HepG2 (cell line): Measurements from ENCODE around the gene TRPV4. TPM values are rescaled to one million over a fixed set of nuclear protein-coding genes. Genes with fewer than 3 reads are reported as not detected.

Source experiments
- EHMT2 ChIP-seq: fragments of 200-600 bp; sonication (generic); IDR thresholded peaks from 2 replicates; pipeline ENCODE4 v1.7.0; 2017; ENCODE audit warnings: antibody characterized with exemption, low read depth, low read length, borderline replicate concordance
- EZH2 ChIP-seq: conservative IDR thresholded peaks from 2 replicates; pipeline ENCODE4 v1.6.1; 2012; ENCODE audit warnings: mild to moderate bottlenecking, low read depth, low read length, moderate library complexity
- MAFK ChIP-seq, 2 experiments: IDR thresholded peaks in 1 of 2; conservative IDR thresholded peaks in 1 of 2; 2 replicates each; pipeline ENCODE4 v1.6.1; 2011; ENCODE audit warnings: improper control_type of control experiment in 2 of 2, low read length in 2 of 2
- MBNL3 ChIP-seq: fragments of 250-450 bp; sonication (Bioruptor Pico); conservative IDR thresholded peaks from 2 replicates; pipeline ENCODE4 v1.8.0; 2022; ENCODE audit warnings: mild to moderate bottlenecking, inconsistent platforms
- PAWR ChIP-seq: sonication (generic); formaldehyde crosslinking; IDR thresholded peaks from 2 replicates; pipeline ENCODE4 v1.4.0; 2020; ENCODE audit warnings: missing genetic modification reagents, mild to moderate bottlenecking, borderline replicate concordance
- PLRG1 ChIP-seq: fragments of 450-650 bp; conservative IDR thresholded peaks from 2 replicates; pipeline ENCODE4 v1.6.1; 2016
- REL ChIP-seq: sonication (generic); formaldehyde crosslinking; conservative IDR thresholded peaks from 2 replicates; pipeline ENCODE4 v1.8.0; 2022; ENCODE audit warnings: mild to moderate bottlenecking, missing genetic modification reagents, moderate library complexity
- SIN3A ChIP-seq: IDR thresholded peaks from 2 replicates; pipeline ENCODE4 v1.6.1; 2011; ENCODE audit warnings: low read depth, mild to moderate bottlenecking, control low read depth, low read length, borderline replicate concordance
- ZFP37 ChIP-seq: sonication (generic); formaldehyde crosslinking; IDR thresholded peaks from 2 replicates; pipeline ENCODE4 v1.4.0; 2020; ENCODE audit warnings: missing genetic modification reagents, borderline replicate concordance
- ZNF12 ChIP-seq: sonication (generic); formaldehyde crosslinking; IDR thresholded peaks from 2 replicates; pipeline ENCODE4 v1.5.0; 2020; ENCODE audit warnings: missing genetic modification reagents
- ZNF430 ChIP-seq: sonication (generic); formaldehyde crosslinking; IDR thresholded peaks from 2 replicates; pipeline ENCODE4 v1.9.0; 2021; ENCODE audit warnings: mild to moderate bottlenecking, missing genetic modification reagents
- ZNF451 ChIP-seq: sonication (generic); formaldehyde crosslinking; IDR thresholded peaks from 2 replicates; pipeline ENCODE4 v1.5.0; 2020; ENCODE audit warnings: mild to moderate bottlenecking, missing genetic modification reagents
- ZNF749 ChIP-seq: sonication (generic); formaldehyde crosslinking; IDR thresholded peaks from 2 replicates; pipeline ENCODE4 v1.8.0; 2022; ENCODE audit warnings: mild to moderate bottlenecking, missing genetic modification reagents, moderate library complexity, borderline replicate concordance
- ZNF780A ChIP-seq: sonication (generic); formaldehyde crosslinking; IDR thresholded peaks from 2 replicates; pipeline ENCODE4 v1.8.0; 2022; ENCODE audit warnings: mild to moderate bottlenecking, missing genetic modification reagents, moderate library complexity
- ZNF879 ChIP-seq: sonication (generic); formaldehyde crosslinking; IDR thresholded peaks from 2 replicates; pipeline ENCODE4 v1.8.1; 2023; ENCODE audit warnings: missing genetic modification reagents
- polyA plus RNA-seq, 8 experiments: library from polyadenylated mRNA; depleted of rRNA in 3 of 8; stranded (reverse) in 7 of 8; unstranded in 1 of 8; fragments of >200 nt; fragmentation: Illumina TruSeq in 4 of 8; extraction: Trizol in 4 of 8; gene quantifications; 2 replicates each; pipeline versions ENCODE4 v1.2.1 to v1.2.3, GENCODE V29; 2011 to 2016; ENCODE audit warnings: low read depth in 4 of 8, missing spikeins in 1 of 8, mixed read lengths in 1 of 8; ENCODE audit not compliant: insufficient read depth in 1 of 8
- total RNA-seq, 5 experiments: library from RNA; depleted of rRNA; stranded (reverse); fragments of >200 nt; fragmentation: Illumina TruSeq; extraction: Trizol; gene quantifications; 2 replicates each; pipeline ENCODE4 v1.2.3, GENCODE V29; 2016; ENCODE audit warnings: low read depth in 1 of 5
- TF ChIP-seq, protein P1 (sequence below): sonication (generic); formaldehyde crosslinking; IDR thresholded peaks from 2 replicates; pipeline ENCODE4 v1.4.0; 2020; ENCODE audit warnings: mild to moderate bottlenecking, missing genetic modification reagents
- TF ChIP-seq, protein P2 (sequence below): sonication (generic); formaldehyde crosslinking; conservative IDR thresholded peaks from 2 replicates; pipeline ENCODE4 v1.8.0; 2022; ENCODE audit warnings: mild to moderate bottlenecking, moderate library complexity, missing genetic modification reagents
- TF ChIP-seq, protein P3 (sequence below): sonication (generic); formaldehyde crosslinking; IDR thresholded peaks from 2 replicates; pipeline ENCODE4 v1.9.0; 2022; ENCODE audit warnings: low read depth, missing genetic modification reagents
- TF ChIP-seq, protein P4 (sequence below), 2 experiments: IDR thresholded peaks; 2 replicates each; pipeline ENCODE4 v1.6.1; 2011 to 2012; ENCODE audit warnings: low read length in 2 of 2, borderline replicate concordance in 1 of 2, low read depth in 1 of 2, mild to moderate bottlenecking in 1 of 2, moderate library complexity in 1 of 2
- TF ChIP-seq, protein P5 (sequence below): sonication (generic); formaldehyde crosslinking; IDR thresholded peaks from 2 replicates; pipeline ENCODE4 v1.4.0; 2020; ENCODE audit warnings: mild to moderate bottlenecking, low read depth, missing genetic modification reagents
- TF ChIP-seq, protein P6 (sequence below): IDR thresholded peaks from 2 replicates; pipeline ENCODE4 v1.6.1; 2016; ENCODE audit warnings: low read depth, control low read depth

The TRPV4 gene
- total and polyA plus RNA-seq, 2 of the 13 experiments (the other 11 are each of a cell fraction or from before 2014, with no cell fraction given), result 0.66 to 4.7 TPM

DNA sequence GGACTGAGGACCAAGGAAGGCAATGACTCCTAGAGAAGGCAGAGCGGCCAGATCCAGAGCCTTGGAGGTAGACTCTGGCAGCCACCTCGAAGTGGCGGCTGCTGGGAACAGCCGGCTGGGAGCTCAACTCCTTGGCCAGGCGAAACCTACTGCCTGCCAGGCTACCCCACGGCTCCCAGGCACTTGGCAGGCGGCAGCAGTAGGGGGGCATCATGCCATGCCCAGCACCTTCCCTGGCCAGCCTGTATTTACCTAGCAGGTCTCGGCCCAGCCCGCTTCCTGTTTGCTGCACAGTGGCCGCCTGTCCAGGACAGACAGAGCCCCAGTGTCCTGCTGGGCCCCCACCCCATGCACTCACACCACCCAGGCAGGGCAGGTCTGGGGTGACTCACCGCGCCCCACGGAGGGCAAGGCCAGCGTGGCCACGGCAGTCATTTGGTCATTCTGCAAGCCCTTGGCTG is 10.2 kb downstream of the TRPV4 start (continued):
- TF ChIP-seq ZNF879 (CRISPR knock-in tag), result no peak
- TF ChIP-seq SIN3A, result no peak
- TF ChIP-seq ZNF430 (CRISPR knock-in tag), result no peak
- no peak for TF ChIP-seq ZNF780A
- TF ChIP-seq EHMT2, result no peak
- TF ChIP-seq ZNF749 (CRISPR knock-in tag), result no peak
- TF ChIP-seq, protein P1, sequence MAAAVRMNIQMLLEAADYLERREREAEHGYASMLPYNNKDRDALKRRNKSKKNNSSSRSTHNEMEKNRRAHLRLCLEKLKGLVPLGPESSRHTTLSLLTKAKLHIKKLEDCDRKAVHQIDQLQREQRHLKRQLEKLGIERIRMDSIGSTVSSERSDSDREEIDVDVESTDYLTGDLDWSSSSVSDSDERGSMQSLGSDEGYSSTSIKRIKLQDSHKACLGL (CRISPR knock-in tag), result no peak
- TF ChIP-seq MAFK (conservative IDR thresholded peaks at IDR 0.05 in 1 of 2, IDR thresholded peaks at IDR 0.05 in 1 of 2; ENCODE audit: low read length in 2 of 2), result no peak
- no peak for TF ChIP-seq EZH2
- no peak for TF ChIP-seq ZFP37 (CRISPR knock-in tag)
- no peak for TF ChIP-seq PLRG1
- TF ChIP-seq, protein P2, sequence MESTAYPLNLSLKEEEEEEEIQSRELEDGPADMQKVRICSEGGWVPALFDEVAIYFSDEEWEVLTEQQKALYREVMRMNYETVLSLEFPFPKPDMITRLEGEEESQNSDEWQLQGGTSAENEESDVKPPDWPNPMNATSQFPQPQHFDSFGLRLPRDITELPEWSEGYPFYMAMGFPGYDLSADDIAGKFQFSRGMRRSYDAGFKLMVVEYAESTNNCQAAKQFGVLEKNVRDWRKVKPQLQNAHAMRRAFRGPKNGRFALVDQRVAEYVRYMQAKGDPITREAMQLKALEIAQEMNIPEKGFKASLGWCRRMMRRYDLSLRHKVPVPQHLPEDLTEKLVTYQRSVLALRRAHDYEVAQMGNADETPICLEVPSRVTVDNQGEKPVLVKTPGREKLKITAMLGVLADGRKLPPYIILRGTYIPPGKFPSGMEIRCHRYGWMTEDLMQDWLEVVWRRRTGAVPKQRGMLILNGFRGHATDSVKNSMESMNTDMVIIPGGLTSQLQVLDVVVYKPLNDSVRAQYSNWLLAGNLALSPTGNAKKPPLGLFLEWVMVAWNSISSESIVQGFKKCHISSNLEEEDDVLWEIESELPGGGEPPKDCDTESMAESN (CRISPR knock-in tag), result no peak
- no peak for TF ChIP-seq MBNL3
- TF ChIP-seq, protein P3, sequence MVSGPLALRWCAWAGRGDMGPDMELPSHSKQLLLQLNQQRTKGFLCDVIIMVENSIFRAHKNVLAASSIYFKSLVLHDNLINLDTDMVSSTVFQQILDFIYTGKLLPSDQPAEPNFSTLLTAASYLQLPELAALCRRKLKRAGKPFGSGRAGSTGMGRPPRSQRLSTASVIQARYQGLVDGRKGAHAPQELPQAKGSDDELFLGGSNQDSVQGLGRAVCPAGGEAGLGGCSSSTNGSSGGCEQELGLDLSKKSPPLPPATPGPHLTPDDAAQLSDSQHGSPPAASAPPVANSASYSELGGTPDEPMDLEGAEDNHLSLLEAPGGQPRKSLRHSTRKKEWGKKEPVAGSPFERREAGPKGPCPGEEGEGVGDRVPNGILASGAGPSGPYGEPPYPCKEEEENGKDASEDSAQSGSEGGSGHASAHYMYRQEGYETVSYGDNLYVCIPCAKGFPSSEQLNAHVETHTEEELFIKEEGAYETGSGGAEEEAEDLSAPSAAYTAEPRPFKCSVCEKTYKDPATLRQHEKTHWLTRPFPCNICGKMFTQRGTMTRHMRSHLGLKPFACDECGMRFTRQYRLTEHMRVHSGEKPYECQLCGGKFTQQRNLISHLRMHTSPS (CRISPR knock-in tag), result peak; percentile 100
- TF ChIP-seq PAWR, result no peak
- TF ChIP-seq ZNF12 (CRISPR knock-in tag), result no peak
- TF ChIP-seq, protein P4, sequence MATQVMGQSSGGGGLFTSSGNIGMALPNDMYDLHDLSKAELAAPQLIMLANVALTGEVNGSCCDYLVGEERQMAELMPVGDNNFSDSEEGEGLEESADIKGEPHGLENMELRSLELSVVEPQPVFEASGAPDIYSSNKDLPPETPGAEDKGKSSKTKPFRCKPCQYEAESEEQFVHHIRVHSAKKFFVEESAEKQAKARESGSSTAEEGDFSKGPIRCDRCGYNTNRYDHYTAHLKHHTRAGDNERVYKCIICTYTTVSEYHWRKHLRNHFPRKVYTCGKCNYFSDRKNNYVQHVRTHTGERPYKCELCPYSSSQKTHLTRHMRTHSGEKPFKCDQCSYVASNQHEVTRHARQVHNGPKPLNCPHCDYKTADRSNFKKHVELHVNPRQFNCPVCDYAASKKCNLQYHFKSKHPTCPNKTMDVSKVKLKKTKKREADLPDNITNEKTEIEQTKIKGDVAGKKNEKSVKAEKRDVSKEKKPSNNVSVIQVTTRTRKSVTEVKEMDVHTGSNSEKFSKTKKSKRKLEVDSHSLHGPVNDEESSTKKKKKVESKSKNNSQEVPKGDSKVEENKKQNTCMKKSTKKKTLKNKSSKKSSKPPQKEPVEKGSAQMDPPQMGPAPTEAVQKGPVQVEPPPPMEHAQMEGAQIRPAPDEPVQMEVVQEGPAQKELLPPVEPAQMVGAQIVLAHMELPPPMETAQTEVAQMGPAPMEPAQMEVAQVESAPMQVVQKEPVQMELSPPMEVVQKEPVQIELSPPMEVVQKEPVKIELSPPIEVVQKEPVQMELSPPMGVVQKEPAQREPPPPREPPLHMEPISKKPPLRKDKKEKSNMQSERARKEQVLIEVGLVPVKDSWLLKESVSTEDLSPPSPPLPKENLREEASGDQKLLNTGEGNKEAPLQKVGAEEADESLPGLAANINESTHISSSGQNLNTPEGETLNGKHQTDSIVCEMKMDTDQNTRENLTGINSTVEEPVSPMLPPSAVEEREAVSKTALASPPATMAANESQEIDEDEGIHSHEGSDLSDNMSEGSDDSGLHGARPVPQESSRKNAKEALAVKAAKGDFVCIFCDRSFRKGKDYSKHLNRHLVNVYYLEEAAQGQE (IDR thresholded peaks at IDR 0.05; ENCODE audit: borderline replicate concordance in 1 of 2, low read depth in 1 of 2, low read length in 2 of 2), result no peak
- TF ChIP-seq, protein P5, sequence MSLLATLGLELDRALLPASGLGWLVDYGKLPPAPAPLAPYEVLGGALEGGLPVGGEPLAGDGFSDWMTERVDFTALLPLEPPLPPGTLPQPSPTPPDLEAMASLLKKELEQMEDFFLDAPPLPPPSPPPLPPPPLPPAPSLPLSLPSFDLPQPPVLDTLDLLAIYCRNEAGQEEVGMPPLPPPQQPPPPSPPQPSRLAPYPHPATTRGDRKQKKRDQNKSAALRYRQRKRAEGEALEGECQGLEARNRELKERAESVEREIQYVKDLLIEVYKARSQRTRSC (CRISPR knock-in tag), result no peak
- no peak for TF ChIP-seq ZNF451
- no peak for TF ChIP-seq REL (CRISPR knock-in tag)
- TF ChIP-seq, protein P6, sequence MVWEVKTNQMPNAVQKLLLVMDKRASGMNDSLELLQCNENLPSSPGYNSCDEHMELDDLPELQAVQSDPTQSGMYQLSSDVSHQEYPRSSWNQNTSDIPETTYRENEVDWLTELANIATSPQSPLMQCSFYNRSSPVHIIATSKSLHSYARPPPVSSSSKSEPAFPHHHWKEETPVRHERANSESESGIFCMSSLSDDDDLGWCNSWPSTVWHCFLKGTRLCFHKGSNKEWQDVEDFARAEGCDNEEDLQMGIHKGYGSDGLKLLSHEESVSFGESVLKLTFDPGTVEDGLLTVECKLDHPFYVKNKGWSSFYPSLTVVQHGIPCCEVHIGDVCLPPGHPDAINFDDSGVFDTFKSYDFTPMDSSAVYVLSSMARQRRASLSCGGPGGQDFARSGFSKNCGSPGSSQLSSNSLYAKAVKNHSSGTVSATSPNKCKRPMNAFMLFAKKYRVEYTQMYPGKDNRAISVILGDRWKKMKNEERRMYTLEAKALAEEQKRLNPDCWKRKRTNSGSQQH (CRISPR knock-in tag), result no peak
